ENCODE measurements around the gene CYB561D2. TPM values are rescaled to one million over a fixed set of nuclear protein-coding genes. Genes with fewer than 3 reads are reported as not detected.

Gene CYB561D2
- total RNA-seq, 1 donor from 2014 or later = 38.5 TPM

DNA sequence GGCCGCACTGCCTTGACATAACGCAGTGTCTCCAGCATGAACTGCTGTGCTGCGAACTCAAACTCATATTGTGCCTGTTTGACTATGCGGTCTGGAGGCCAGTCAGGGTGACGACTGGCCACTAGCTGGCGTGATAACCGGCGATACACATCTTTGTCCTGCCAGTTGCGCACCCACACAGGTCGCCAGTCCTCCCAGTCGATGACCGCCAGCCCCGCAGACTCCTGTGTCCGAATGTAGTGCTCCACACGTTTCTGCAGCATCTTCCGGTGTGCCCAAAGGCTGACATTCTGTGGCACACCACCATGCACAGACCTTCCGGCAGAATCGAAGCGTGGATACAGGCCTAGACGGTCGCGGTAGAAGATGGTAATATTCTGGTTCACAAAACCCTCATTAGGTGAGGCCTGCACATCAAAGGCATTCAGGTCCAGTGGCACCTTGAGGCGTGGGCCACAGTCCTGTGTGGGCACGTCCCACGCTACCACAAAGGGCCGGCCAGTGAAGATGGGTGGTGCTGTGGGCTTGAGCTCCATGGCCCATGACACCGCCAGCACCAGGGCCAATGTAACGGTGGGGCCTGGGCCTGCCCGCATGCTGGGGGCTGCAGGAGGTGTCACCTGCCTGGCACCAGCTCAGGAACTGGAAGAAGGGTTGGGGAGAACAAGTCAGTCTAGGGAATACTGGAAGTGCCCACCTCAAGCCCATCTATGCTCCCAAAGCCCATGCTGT is 30.6 kb upstream of the CYB561D2 start:
- DNase-seq (ENCODE audit: low read depth) = no peak
- H3K4me3 ChIP-seq (ENCODE audit: low read depth, low read length) = peak overlapping the region; percentile 89
- TF ChIP-seq, protein P1, sequence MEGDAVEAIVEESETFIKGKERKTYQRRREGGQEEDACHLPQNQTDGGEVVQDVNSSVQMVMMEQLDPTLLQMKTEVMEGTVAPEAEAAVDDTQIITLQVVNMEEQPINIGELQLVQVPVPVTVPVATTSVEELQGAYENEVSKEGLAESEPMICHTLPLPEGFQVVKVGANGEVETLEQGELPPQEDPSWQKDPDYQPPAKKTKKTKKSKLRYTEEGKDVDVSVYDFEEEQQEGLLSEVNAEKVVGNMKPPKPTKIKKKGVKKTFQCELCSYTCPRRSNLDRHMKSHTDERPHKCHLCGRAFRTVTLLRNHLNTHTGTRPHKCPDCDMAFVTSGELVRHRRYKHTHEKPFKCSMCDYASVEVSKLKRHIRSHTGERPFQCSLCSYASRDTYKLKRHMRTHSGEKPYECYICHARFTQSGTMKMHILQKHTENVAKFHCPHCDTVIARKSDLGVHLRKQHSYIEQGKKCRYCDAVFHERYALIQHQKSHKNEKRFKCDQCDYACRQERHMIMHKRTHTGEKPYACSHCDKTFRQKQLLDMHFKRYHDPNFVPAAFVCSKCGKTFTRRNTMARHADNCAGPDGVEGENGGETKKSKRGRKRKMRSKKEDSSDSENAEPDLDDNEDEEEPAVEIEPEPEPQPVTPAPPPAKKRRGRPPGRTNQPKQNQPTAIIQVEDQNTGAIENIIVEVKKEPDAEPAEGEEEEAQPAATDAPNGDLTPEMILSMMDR (conservative IDR thresholded peaks at IDR 0.05; ENCODE audit: low read depth, low read length) = no peak

DNA sequence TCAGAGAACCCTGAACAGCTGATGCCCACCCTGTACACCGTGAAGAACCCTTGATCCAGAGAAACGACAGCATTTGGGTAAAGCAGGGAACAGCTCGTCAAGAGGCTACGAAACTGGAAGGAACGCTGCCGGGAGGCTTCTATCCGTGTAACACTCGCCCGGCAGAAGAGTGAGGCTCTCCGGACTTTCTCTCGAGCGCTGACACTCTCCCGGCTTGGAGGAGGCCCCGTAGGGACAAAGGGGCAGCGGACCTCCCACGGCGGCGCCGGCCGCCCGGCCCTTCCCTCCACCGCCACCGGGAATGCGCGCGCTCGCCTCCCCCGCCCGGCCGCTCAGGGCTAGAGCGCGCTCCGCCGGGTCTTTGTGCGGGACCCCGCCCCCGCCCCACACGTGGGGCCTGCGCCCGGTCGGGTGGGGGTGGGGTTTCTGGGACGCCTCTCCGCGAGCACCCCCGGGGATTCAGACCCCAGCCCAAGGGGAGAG is 29.8 kb upstream of the CYB561D2 start:
- peak overlapping the region; percentile 89 for H3K4me3 ChIP-seq (ENCODE audit: low read depth, low read length)
- no peak for DNase-seq (ENCODE audit: low read depth)
- TF ChIP-seq, protein P1 (conservative IDR thresholded peaks at IDR 0.05; ENCODE audit: low read depth, low read length) = no peak

- no peak for DNase-seq (ENCODE audit: low read depth)
- TF ChIP-seq, protein P1 (conservative IDR thresholded peaks at IDR 0.05; ENCODE audit: low read depth, low read length) = peak; percentile 57
- peak overlapping the region; percentile 89 for H3K4me3 ChIP-seq (ENCODE audit: low read depth, low read length)
These were observed 29.1 kb upstream of the CYB561D2 start for GRCh38 chr3:50321336-50322114.

DNA sequence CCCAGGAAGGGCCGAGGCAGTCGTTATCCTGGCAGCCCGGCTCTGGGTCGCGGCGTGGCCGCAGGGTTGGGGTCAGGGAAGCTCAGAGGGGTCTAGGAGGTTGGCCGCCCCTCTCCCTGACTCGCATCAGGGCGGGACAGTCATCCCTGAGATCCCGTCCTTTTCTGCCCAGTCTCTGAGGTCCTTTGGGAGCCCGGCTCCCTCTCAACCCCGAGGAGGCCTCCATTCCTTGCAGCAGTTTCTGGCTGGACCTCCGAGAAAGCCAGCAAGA is 28.6 kb upstream of the CYB561D2 start:
- DNase-seq (ENCODE audit: low read depth) = no peak
- TF ChIP-seq, protein P1 (conservative IDR thresholded peaks at IDR 0.05; ENCODE audit: low read depth, low read length) = no peak
- peak overlapping the region; percentile 89 for H3K4me3 ChIP-seq (ENCODE audit: low read depth, low read length)

GRCh38 chr3:50322386-50323091 is 28.1 kb upstream of the CYB561D2 start, which contains the start of gene HYAL2:
Gene HYAL2, minus strand, starts transcription at chr3:50322745. Its CDS starts 2,256 bp downstream, at chr3:50320489.
- DNase-seq (ENCODE audit: low read depth) = no peak
- peak within 1 kb of the TSS; percentile 89 for H3K4me3 ChIP-seq (ENCODE audit: low read depth, low read length)
- TF ChIP-seq, protein P1 (conservative IDR thresholded peaks at IDR 0.05; ENCODE audit: low read depth, low read length) = no peak

DNA sequence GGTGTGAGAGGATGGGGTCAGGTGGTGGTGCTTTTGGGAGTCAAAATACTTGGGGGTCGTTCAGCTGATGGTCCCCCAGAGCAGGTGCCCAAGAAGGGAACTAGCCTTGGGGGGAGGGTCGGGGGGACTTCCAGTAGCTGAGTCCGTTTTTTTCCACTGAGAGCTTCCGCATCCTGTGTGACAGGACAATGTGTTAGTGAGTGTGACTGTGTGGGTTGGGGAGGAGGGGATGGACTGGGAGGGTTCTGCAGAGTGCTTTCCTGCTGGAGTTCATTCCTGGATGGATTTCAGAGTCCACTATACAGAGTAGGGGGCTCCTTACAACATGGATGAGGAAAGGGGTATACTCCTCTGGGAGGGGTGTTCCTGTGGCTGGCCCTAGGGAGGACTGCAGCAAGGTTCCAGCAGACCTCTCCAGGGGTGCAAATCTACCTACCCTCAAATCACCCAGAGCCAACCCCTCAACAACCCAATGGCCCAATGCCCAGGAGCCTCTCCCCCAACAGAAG is 27.5 kb upstream of the CYB561D2 start:
- TF ChIP-seq, protein P1 (conservative IDR thresholded peaks at IDR 0.05; ENCODE audit: low read depth, low read length) = no peak
- DNase-seq (ENCODE audit: low read depth) = no peak
- no peak overlapping the region for H3K4me3 ChIP-seq (ENCODE audit: low read depth, low read length)

Measured in epithelial cell of proximal tubule (primary cell).